ENCODE results near the gene DIO1. TPM values are rescaled to one million over a fixed set of nuclear protein-coding genes. Genes with fewer than 3 reads are reported as not detected.

DIO1 gene
- polyA plus RNA-seq, 3 donors = 0.22 to 0.73 TPM; not detected in 1

DNA sequence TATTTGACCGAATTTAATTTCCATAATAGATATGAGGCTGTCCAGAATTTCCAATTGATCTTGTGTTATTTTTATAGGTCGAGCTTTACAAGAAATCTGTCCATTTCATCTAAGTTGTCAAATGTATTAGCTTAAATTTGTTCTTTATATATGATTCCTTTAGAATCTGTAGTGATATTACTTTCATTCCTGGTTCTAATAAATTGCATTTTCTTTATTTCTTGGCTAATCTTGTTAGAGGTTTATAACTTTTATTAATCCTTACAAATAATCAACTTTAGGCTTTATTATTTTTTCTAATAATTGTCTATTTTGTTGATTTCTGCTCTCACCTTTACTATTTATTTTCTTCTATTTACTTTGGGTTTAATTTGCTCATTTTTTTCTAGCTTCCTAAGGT, 37.5 kb downstream of the DIO1 start:
- Histone ChIP-seq H3K4me3 (replicated peaks in 1 of 3; ENCODE audit: low read depth in 2 of 3, low read length in 3 of 3) (no peak overlapping the region), H3K36me3 (replicated peaks in 1 of 2; ENCODE audit: control insufficient read depth in 1 of 2, insufficient read depth in 2 of 2, low read length in 2 of 2) (peaks cover 17 to 75% of the 10 kb centered on the region in 2 donors), H3K9me3 (replicated peaks in 1 of 2; ENCODE audit: control insufficient read depth in 1 of 2, insufficient read depth in 1 of 2, low read length in 2 of 2) (peaks cover 19 to 20% of the 10 kb centered on the region in 2 donors), H3K27me3 (ENCODE audit: control insufficient read depth in 2 of 2, insufficient read depth in 2 of 2, low read length in 2 of 2) (no peaks in the 10 kb centered on the region), H4K20me1 (ENCODE audit: insufficient read depth, low read length) (no peaks in the 10 kb centered on the region), H3K27ac (ENCODE audit: low read depth in 1 of 2, low read length in 2 of 2) (no peak overlapping the region), H2AFZ (ENCODE audit: insufficient read depth, low read depth, low read length, poor library complexity, severe bottlenecking) (no peak overlapping the region), H3K4me1 (ENCODE audit: control insufficient read depth in 1 of 2, insufficient read depth in 2 of 2, low read length in 2 of 2) (no peaks in the 10 kb centered on the region), H3K9ac (ENCODE audit: insufficient read depth, low read length, poor library complexity, severe bottlenecking) (no peak overlapping the region), H3K79me2 (ENCODE audit: insufficient read depth, low read length) (no peaks in the 10 kb centered on the region), H3K4me2 (replicated peaks; ENCODE audit: extremely low read depth, low read length, poor library complexity, severe bottlenecking) (no peak overlapping the region)
- intact Hi-C loops (cut with micrococcal nuclease) = no loop called here
- Mint-ChIP-seq H3K9me3 (peaks cover 11 to 29% (median 18%) of the 10 kb centered on the region in 7 donors), H3K27ac (no peak overlapping the region), H3K27me3 (ENCODE audit: low read depth in 3 of 3) (no peaks in the 10 kb centered on the region), H3K4me1 (no peaks in the 10 kb centered on the region), H3K4me3 (no peak overlapping the region), H3K36me3 (peaks cover 46 to 72% of the 10 kb centered on the region in 2 donors)
- no peak for DNase-seq
- TF ChIP-seq, protein P1, sequence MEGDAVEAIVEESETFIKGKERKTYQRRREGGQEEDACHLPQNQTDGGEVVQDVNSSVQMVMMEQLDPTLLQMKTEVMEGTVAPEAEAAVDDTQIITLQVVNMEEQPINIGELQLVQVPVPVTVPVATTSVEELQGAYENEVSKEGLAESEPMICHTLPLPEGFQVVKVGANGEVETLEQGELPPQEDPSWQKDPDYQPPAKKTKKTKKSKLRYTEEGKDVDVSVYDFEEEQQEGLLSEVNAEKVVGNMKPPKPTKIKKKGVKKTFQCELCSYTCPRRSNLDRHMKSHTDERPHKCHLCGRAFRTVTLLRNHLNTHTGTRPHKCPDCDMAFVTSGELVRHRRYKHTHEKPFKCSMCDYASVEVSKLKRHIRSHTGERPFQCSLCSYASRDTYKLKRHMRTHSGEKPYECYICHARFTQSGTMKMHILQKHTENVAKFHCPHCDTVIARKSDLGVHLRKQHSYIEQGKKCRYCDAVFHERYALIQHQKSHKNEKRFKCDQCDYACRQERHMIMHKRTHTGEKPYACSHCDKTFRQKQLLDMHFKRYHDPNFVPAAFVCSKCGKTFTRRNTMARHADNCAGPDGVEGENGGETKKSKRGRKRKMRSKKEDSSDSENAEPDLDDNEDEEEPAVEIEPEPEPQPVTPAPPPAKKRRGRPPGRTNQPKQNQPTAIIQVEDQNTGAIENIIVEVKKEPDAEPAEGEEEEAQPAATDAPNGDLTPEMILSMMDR (IDR thresholded peaks at IDR 0.05) = no peak
- WGBS (ENCODE audit: insufficient coverage) = no CpG with 5 or more reads among the region's 2 CpGs

- peaks cover 40 to 75% of the 10 kb centered on the region in 2 donors for H3K36me3 Mint-ChIP-seq
- Histone ChIP-seq H3K27ac (ENCODE audit: low read depth in 1 of 2, low read length in 2 of 2) (no peak overlapping the region), H3K4me2 (replicated peaks; ENCODE audit: extremely low read depth, low read length, poor library complexity, severe bottlenecking) (no peak overlapping the region), H3K27me3 (ENCODE audit: control insufficient read depth in 2 of 2, insufficient read depth in 2 of 2, low read length in 2 of 2) (no peaks in the 10 kb centered on the region), H3K4me3 (replicated peaks in 1 of 3; ENCODE audit: low read depth in 2 of 3, low read length in 3 of 3) (no peak overlapping the region), H3K4me1 (ENCODE audit: control insufficient read depth in 1 of 2, insufficient read depth in 2 of 2, low read length in 2 of 2) (no peaks in the 10 kb centered on the region), H3K9me3 (replicated peaks in 1 of 2; ENCODE audit: control insufficient read depth in 1 of 2, insufficient read depth in 1 of 2, low read length in 2 of 2) (peaks cover 19 to 20% of the 10 kb centered on the region in 2 donors), H3K36me3 (replicated peaks in 1 of 2; ENCODE audit: control insufficient read depth in 1 of 2, insufficient read depth in 2 of 2, low read length in 2 of 2) (peaks cover 8 to 71% of the 10 kb centered on the region in 2 donors), H3K9ac (ENCODE audit: insufficient read depth, low read length, poor library complexity, severe bottlenecking) (no peak overlapping the region), H4K20me1 (ENCODE audit: insufficient read depth, low read length) (no peaks in the 10 kb centered on the region), H2AFZ (ENCODE audit: insufficient read depth, low read depth, low read length, poor library complexity, severe bottlenecking) (no peak overlapping the region), H3K79me2 (ENCODE audit: insufficient read depth, low read length) (no peaks in the 10 kb centered on the region)
- no peaks in the 10 kb centered on the region for H3K4me1 Mint-ChIP-seq
- no peak overlapping the region for H3K27ac Mint-ChIP-seq
- no peak for DNase-seq
- no peaks in the 10 kb centered on the region for H3K27me3 Mint-ChIP-seq (ENCODE audit: low read depth in 3 of 3)
- H3K9me3 Mint-ChIP-seq = peaks cover 11 to 29% (median 18%) of the 10 kb centered on the region in 7 donors
- H3K4me3 Mint-ChIP-seq = no peak overlapping the region
- WGBS (ENCODE audit: insufficient coverage) = no CpG with 5 or more reads among the region's 1 CpG
- TF ChIP-seq, protein P1 (IDR thresholded peaks at IDR 0.05) = no peak
- intact Hi-C loops (cut with micrococcal nuclease) = no loop called here
Measured at GRCh38 chr1:53934170-53934765, 40.3 kb downstream of the DIO1 start.

Measured in CD14-positive monocyte (primary cell).